G401.6 (cell line): ENCODE results near the gene SPDYE2B.
"Not testable (repeated sequence)": the region's sequence is repeated elsewhere in the genome, so short reads cannot be mapped to it uniquely, and the experiment has no call there.

Source experiments
- FAIRE-seq: peaks from 2 replicates; lab custom pipeline; 2012; peaks lifted over from hg19 to GRCh38; lab: Jason Lieb, UNC

Gene SPDYE2B, protein sequence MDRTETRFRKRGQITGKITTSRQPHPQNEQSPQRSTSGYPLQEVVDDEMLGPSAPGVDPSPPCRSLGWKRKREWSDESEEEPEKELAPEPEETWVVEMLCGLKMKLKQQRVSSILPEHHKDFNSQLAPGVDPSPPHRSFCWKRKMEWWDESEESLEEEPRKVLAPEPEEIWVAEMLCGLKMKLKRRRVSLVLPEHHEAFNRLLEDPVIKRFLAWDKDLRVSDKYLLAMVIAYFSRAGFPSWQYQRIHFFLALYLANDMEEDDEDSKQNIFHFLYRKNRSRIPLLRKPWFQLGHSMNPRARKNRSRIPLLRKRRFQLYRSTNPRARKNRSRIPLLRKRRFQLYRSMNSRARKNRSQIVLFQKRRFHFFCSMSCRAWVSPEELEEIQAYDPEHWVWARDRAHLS

GRCh38 chr7:102649924-102650323 is at the start of gene SPDYE2B:
SPDYE2B (plus strand) TSS chr7:102650319; CDS start chr7:102652349, 2,030 bp downstream.
- not testable (repeated sequence) for FAIRE-seq

DNA sequence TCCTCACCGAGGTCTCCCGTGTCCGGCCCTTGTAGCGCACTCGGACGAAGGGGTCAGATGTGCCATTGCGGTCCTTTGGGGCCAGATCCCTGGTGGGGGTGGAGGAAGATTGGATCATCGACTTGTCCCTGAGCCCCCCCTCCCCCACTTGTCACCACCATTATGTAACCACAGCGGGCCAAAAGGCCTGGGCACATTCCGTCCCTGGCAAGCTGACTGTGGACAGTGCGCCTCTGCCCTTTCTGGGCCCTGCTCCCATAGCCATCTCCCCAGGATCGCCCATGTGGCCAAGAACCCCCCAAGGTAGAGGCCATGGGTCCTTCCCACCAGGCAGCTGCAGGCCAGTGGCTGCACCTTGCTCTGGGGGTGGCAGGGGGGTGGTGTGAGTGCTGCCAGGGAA is 47.8 kb upstream of the SPDYE2B start:
- not testable (repeated sequence) for FAIRE-seq

DNA sequence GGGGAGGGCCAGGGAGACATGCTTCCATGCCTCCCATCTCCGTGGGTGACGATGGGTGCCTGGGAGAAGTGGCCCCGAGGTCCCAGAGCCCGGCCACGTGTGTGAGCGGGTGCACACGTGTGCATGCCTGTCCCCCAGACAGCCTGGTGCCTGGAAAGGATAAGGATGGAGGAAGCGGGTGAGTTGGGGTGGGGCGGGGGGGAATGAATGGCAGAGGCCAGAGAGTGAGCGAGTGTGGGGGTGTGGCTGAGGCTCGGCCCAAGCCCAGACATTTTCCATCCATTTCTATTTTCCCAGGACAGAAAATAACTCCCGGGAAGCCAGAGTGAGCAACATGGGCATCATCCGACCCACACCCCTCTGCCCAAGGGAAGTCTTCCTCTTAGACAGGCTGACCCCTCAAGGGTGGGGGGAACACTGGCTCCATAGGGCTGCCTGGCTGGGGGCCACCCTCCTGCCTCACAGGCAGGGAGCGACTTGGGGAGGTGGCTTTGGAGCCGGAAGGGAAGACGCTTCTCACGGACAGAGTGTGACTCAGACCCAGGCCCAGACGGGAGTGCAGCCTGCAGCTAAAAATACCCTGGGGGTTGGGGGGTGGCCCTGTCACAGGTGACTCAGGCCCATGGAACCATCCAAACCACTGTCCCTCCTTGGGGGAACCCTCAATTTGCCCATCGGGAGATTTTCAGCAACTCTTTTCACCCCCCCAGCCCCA is 45.5 kb upstream of the SPDYE2B start:
- FAIRE-seq: not testable (repeated sequence)

DNA sequence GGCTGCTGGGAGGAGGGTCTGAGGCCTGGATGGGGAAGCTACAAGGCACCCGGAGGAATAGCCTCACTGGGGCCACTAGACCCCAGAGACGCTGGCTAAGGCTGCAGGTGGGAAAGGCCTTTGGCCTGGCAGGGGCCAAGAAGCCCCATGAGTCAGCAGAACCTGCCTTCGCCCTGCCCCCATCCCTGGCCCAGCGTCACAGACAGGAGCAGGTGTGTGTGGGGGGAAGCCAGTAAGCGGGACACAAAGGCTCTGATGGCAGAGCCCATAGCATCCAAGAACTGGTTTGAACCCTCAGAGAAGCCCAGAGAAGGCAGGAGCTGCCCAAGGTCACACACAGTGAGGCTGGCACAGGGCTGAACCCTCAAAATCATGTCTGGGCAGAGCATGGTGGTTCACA is 43.3 kb upstream of the SPDYE2B start:
- FAIRE-seq: not testable (repeated sequence)

DNA sequence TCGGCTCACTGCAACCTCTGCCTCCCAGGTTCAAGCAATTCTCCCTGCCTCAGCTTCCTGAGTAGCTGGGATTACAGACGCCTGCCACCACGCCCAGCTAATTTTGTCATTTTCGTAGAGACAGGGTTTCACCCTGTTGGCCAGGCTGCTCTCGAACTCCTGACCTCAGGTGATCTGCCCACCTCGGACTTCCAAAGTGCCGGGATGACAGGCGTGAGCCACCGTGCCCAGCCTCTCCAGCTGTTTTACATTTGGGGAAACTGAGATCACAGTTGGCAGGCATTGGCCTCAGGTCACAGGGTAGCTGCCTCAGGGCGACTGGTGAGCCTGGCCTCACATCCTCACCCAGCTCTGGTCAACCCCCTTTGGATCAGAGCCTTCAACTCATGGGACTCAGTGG is 40.4 kb upstream of the SPDYE2B start:
- FAIRE-seq: not testable (repeated sequence)

DNA sequence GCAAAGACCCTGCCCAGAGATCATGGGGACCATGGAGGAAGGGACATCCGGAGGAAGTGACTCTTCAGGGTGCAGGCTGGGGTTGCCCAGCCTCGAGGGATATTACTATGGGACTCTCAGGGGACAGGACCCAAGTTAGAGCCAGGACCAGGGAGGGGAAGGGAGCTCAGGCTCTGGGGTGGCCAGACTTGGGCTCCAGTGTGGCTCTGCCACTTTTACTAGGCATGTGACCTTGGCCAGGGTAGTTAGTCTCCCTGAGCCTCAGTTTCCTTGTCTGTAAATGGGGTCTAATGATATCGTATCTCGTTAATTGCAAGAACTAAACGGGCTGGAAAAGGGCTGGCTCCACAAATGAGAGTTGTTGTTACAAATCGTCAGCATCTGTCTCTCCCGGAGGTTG is 39.7 kb upstream of the SPDYE2B start:
- FAIRE-seq: not testable (repeated sequence)

- FAIRE-seq: not testable (repeated sequence)
Observed at GRCh38 chr7:102611013-102611674, 39.0 kb upstream of the SPDYE2B start.

DNA sequence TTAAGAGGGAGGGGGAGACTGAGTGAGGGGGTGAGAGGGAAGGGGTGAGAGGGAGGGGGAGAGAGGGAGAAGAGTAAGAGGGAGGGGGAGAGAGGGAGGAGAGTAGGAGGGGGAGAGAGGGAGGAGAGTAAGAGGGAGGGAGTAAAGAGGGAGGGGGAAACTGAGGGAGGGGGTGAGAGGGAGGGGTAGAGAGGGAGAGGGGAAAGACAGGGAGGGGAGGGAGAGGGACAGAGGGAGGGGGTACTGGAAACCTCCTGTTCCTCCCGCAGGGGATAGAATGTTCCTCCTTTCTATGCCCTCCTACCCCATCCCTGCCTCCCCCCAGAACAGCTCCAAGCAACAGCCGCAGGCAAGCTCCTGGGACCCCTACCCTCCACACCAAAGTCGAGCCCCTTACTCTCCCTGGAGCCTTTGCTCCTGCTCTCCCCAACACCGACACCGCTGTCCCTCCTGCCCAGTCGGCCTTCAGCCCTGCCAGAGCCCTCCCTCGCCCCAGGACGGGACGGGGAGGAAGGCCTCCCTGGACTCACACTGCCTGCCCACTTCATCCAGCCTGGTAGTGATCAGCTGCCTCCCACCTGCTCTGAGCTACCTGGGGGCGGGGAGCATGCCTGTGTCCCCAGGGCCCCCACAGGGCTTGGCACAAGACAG is 38.3 kb upstream of the SPDYE2B start:
- FAIRE-seq: not testable (repeated sequence)

- not testable (repeated sequence) for FAIRE-seq
Observed at GRCh38 chr7:102613575-102614345, 36.4 kb upstream of the SPDYE2B start.

GRCh38 chr7:102614346-102614697 is 35.8 kb upstream of the SPDYE2B start:
- FAIRE-seq: not testable (repeated sequence)

DNA sequence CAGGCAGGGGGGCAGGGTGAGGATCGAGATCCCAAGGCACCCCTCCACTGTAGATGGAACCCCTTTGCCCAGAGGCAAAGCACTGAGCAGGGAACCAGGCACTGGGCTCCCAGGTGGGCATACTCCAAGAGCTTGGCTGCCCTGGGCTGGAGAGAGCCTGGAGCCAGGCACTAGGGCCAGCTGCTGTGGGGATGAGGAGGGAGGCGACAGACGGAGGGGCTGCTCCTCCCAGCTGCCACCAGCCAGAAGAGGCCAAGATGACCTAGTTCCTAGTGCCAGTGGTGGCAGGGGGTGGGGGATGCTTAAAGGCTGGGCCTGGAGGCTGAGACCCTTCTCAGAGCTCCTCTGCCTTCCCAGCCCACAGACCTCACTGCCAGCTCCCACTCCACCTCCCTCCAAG is 35.2 kb upstream of the SPDYE2B start:
- FAIRE-seq: not testable (repeated sequence)

- FAIRE-seq: not testable (repeated sequence)
Observed at GRCh38 chr7:102615930-102616329, 34.2 kb upstream of the SPDYE2B start.

DNA sequence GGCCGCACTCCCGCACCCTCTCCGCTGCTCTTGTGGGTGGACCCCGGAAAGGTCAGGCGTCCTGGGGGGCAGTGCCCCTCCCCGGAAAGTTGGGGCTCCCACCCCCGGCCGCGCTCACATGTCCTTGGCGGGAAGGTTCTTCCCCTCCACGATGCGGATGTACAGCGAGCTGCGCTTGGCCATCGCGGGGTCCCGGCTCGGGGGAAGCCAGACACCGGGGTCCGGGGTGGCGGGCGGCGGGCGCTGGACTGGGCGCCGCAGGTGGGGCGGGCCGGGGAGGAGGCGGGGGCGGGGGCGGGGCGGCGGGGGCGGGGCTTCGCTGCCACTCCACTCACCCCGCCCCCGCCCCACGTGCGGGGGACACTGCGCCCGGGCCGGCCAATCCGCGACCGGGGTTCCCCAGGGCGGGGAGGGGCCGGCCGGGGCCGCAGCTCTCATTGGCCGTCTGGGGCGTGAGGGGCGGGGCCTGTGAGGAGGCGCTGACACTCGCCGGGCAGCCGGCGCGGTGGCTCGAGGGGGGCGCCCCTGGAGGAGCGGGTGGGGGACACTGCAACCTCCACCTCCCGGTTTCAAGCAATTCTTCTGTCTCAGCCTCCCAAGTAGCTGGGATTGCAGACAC is 33.5 kb upstream of the SPDYE2B start, which contains the start of gene RASA4:
RASA4 (minus strand) TSS at position 250 of the 619 bp plus-strand sequence; CDS start at position 183, 67 bp downstream.
- not testable (repeated sequence) for FAIRE-seq

GRCh38 chr7:102618122-102618521 is 32.0 kb upstream of the SPDYE2B start:
- not testable (repeated sequence) for FAIRE-seq

- FAIRE-seq: not testable (repeated sequence)
Observed at GRCh38 chr7:102627271-102627904, 22.7 kb upstream of the SPDYE2B start.

DNA sequence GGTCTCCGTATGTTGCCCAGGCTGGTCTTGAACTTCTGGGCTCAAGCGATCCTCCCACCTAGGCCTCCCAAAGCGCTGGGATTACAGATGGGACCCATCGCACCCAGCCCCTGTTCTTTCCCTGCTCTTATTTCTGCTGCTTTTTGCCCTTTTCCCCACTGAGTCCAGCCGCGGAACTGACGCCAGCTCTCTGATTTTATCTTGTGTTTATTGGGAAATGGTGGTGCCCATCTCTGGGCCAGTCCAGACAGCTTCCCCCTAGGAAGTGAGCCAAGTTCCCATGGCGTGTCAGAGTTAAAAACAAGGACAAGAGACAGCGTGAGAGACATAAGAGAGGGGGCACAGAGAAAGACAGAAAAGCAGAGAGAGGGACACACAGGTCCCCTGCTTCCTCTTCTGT is 19.5 kb upstream of the SPDYE2B start:
- FAIRE-seq: not testable (repeated sequence)

GRCh38 chr7:102634299-102634698 is 15.8 kb upstream of the SPDYE2B start:
- FAIRE-seq: not testable (repeated sequence)

DNA sequence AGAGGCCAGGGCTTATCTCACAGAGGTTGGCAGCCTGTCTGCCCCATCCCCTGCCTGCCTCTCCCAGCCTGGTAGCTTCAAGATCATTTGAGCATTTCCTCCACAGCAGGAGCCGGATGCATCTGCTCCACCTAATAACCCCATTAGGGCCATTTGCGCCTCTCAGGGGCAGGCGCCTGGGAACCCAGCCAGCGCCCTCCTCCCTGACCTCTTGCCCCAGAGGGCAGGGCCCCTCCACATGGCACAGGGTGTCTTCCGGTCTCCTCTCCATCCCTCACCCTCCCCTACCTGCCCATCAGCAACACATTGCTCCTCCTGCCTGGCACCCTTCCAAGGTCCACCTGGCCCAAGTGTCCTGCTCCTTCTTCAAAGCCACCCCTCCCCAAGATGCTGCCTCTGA is 14.8 kb upstream of the SPDYE2B start:
- FAIRE-seq: not testable (repeated sequence)

DNA sequence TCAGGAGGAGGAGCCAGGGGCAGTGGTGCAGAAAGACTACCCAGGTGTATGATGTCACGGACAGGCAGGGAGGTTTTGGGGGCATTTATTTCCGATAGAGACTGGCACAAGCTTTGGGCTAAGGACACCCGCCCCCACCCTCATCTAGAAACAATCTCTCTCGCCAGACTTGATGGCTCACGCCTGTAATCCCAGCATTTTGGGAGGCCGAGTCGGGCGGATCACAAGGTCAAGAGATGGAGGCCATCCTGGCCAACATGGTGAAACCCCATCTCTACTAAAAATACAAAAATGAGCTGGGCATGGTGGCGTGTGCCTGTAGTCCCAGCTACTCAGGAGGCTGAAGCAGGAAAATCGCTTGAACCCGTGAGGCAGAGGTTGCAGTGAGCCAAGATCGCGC is 13.2 kb upstream of the SPDYE2B start:
- FAIRE-seq: not testable (repeated sequence)

GRCh38 chr7:102638848-102639247 is 11.3 kb upstream of the SPDYE2B start:
- FAIRE-seq: not testable (repeated sequence)
